BE2C (cell line): ENCODE measurements around the gene PKP3.

Experiments
- DNase-seq: peaks from one replicate; pipeline ENCODE4 v3.0.0-alpha.2; 2020
- H3K27me3 ChIP-seq: fragments of 250-450 bp; sonication (Bioruptor Pico); 2 replicates; pipeline ENCODE4 v1.5.1; 2020; ENCODE audit warnings: mild to moderate bottlenecking
- H3K36me3 ChIP-seq: fragments of 250-450 bp; sonication (Bioruptor Pico); 2 replicates; pipeline ENCODE4 v1.5.1; 2020; ENCODE audit warnings: mild to moderate bottlenecking
- H3K4me1 ChIP-seq: fragments of 250-450 bp; sonication (Bioruptor Pico); 2 replicates; pipeline ENCODE4 v1.5.1; 2020
- H3K4me3 ChIP-seq: 2 replicates; pipeline ENCODE4 v1.5.1; 2011; ENCODE audit warnings: low read depth, low read length
- H3K9me3 ChIP-seq: fragments of 250-450 bp; sonication (Bioruptor Pico); 2 replicates; pipeline ENCODE4 v1.5.1; 2020
- CTCF ChIP-seq: IDR thresholded peaks from 2 replicates; pipeline ENCODE4 v1.5.1; 2012; ENCODE audit warnings: mild to moderate bottlenecking, low read depth, low read length

The PKP3 gene

GRCh38 chr11:412641-413119 is 18.7 kb downstream of the PKP3 start:
- Histone ChIP-seq H3K4me1 (no peaks in the 10 kb centered on the region), H3K4me3 (no peak overlapping the region), H3K27me3 (peaks cover 25% of the 10 kb centered on the region), H3K36me3 (no peaks in the 10 kb centered on the region), H3K9me3 (no peaks in the 10 kb centered on the region)
- no peak for TF ChIP-seq CTCF
- no peak for DNase-seq

- Histone ChIP-seq H3K27me3 (peaks cover 33% of the 10 kb centered on the region), H3K9me3 (no peaks in the 10 kb centered on the region), H3K36me3 (no peaks in the 10 kb centered on the region), H3K4me3 (no peak overlapping the region), H3K4me1 (no peaks in the 10 kb centered on the region)
- DNase-seq: no peak
- no peak for TF ChIP-seq CTCF
These were observed 19.4 kb downstream of the PKP3 start for GRCh38 chr11:413120-414081.

- Histone ChIP-seq H3K4me3 (no peak overlapping the region), H3K27me3 (peaks cover 34% of the 10 kb centered on the region), H3K36me3 (no peaks in the 10 kb centered on the region), H3K9me3 (no peaks in the 10 kb centered on the region), H3K4me1 (no peaks in the 10 kb centered on the region)
- no peak for TF ChIP-seq CTCF
- DNase-seq: no peak
These were observed 20.4 kb downstream of the PKP3 start for GRCh38 chr11:414318-414857.

GRCh38 chr11:415640-416041 is 21.6 kb downstream of the PKP3 start:
- no peak for DNase-seq
- no peak overlapping the region for H3K4me3 ChIP-seq

GRCh38 chr11:416051-416756 is 22.2 kb downstream of the PKP3 start:
- DNase-seq: no peak
- Histone ChIP-seq H3K9me3 (no peaks in the 10 kb centered on the region), H3K4me3 (no peak overlapping the region), H3K27me3 (peaks cover 34% of the 10 kb centered on the region), H3K36me3 (no peaks in the 10 kb centered on the region), H3K4me1 (no peaks in the 10 kb centered on the region)
- TF ChIP-seq CTCF: no peak

More at GRCh38 chr11:415640-416041, 21.6 kb downstream of the PKP3 start:
- Histone ChIP-seq H3K27me3 (peaks cover 34% of the 10 kb centered on the region), H3K9me3 (no peaks in the 10 kb centered on the region), H3K4me1 (no peaks in the 10 kb centered on the region), H3K36me3 (no peaks in the 10 kb centered on the region)
- TF ChIP-seq CTCF: no peak
